Measurements from ENCODE around the gene PEAK1. TPM values are rescaled to one million over a fixed set of nuclear protein-coding genes. Genes with fewer than 3 reads are reported as not detected.
A peak's percentile ranks its signal among the peaks of the same experiment; 100 is the strongest.

PEAK1 gene
- polyA plus RNA-seq, 1 experiment: 52.1 TPM

DNA sequence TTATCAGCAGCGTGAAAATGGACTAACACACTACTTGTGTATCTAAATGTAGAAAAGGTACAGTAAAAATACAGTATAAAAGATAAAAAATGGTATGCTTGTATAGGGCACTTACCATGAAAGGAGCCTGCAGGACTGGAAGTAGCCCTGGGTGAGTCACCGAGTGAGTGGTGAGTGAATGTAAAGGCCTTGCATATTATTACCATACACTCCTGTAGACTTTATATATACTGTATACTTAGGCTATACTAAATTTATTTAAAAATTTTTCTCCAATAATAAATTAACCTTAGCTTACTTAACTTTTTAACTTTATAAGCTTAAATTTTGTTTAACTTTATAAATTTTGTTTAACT is 281.8 kb downstream of the PEAK1 start:
- no peaks in the 10 kb centered on the region for H3K27me3 ChIP-seq (ENCODE audit: control insufficient read depth, insufficient read depth, low read length)
- no peak overlapping the region for H3K4me3 ChIP-seq (ENCODE audit: low read depth, low read length)
- H3K27ac ChIP-seq (ENCODE audit: low read depth, low read length): no peak overlapping the region
- ChIA-PET CTCF (interaction anchor here (1.0 kb wide), 1 partner anchor 405 kb away, joined by 3 read pairs; no protein-coding TSS in a partner anchor), POLR2A (no interaction called here)
- TF ChIP-seq, protein P1, sequence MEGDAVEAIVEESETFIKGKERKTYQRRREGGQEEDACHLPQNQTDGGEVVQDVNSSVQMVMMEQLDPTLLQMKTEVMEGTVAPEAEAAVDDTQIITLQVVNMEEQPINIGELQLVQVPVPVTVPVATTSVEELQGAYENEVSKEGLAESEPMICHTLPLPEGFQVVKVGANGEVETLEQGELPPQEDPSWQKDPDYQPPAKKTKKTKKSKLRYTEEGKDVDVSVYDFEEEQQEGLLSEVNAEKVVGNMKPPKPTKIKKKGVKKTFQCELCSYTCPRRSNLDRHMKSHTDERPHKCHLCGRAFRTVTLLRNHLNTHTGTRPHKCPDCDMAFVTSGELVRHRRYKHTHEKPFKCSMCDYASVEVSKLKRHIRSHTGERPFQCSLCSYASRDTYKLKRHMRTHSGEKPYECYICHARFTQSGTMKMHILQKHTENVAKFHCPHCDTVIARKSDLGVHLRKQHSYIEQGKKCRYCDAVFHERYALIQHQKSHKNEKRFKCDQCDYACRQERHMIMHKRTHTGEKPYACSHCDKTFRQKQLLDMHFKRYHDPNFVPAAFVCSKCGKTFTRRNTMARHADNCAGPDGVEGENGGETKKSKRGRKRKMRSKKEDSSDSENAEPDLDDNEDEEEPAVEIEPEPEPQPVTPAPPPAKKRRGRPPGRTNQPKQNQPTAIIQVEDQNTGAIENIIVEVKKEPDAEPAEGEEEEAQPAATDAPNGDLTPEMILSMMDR (IDR thresholded peaks at IDR 0.05; ENCODE audit: low read depth, low read length): no peak
- peak; percentile 15 for DNase-seq (ENCODE audit: low read depth, low spot score)
- H3K9me3 ChIP-seq (ENCODE audit: control insufficient read depth, insufficient read depth, low read length): peaks cover 8% of the 10 kb centered on the region; the same call in 1 of the 2 replicates

DNA sequence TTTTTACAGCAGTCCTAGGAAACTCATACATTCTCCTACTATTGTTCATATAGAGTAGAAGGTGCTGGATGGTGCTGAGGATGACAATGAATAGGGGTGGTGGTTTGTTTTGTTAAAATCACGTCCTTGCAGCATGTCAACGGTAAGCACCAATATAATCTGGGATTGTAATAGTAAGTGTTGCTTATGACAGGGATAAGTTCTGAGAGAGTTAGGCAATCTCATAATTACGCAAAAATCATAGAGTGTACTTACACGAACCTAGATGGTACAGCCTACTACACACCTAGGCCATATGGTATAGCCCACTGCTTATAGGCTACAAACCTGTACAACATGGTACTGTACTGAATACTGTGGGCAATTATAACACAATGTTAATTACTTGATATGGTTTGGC is 284.7 kb downstream of the PEAK1 start:
- ChIA-PET CTCF (no interaction called here), POLR2A (no interaction called here)
- no peak for DNase-seq (ENCODE audit: low read depth, low spot score)
- no peaks in the 10 kb centered on the region for H3K27me3 ChIP-seq (ENCODE audit: control insufficient read depth, insufficient read depth, low read length)
- H3K9me3 ChIP-seq (ENCODE audit: control insufficient read depth, insufficient read depth, low read length): peaks cover 4% of the 10 kb centered on the region; the same call in 1 of the 2 replicates
- TF ChIP-seq, protein P1 (IDR thresholded peaks at IDR 0.05; ENCODE audit: low read depth, low read length): no peak
- no peak overlapping the region for H3K4me3 ChIP-seq (ENCODE audit: low read depth, low read length)
- H3K27ac ChIP-seq (ENCODE audit: low read depth, low read length): no peak overlapping the region

DNA sequence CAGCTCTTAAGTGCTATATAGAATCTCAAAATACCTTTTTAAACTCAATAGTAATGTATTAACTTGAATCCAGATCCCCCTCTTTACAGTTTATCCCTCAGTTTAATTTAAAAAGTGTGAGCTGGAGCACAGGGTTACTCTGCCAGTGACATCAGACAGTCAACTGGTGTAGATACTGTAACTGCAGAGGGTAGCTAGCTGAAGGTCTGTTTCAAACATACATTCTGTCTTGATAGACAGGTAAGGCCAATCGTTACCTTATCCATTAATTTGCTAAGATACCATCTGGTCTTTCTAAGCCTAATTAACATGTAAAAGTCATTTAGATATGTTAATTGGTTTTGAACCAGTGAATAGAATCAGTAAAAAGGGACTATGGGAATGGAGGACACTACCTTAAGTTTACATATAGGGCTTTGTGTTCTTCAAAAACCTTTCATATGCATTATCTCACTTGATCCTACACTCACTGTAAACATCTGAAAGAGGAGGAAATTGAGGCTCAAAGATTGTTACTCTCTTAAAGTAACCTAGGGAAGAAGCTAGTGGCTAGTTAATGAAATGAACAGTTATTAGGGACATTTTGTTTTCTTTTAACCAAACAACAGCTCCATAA is 289.5 kb downstream of the PEAK1 start:
- POLR2A ChIA-PET: no interaction called here

DNA sequence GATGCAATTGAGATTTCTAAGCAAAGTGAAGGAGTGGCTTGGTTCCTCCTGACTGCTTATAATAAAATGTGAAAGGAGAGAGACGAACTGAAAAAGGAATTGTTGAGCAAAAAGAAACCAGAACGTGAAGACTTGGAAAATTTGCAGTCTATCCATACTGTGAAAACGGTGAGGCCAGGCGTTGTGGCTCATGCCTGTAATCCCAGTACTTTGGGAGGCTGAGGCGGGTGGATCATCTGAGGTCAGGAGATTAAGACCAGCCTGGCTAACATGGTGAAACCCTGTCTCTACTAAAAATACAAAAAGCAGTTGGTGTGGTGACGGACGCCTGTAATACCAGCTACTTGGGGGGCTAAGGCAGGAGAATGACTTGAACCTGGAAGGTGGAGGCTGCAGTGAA is 292.3 kb downstream of the PEAK1 start:
- CTCF ChIA-PET: interaction anchor here (4.3 kb wide), 1 partner anchor 415 kb away, joined by 35 read pairs; no protein-coding TSS in a partner anchor

More for the DNA sequence above, 289.5 kb downstream of the PEAK1 start:
- TF ChIP-seq, protein P1 (IDR thresholded peaks at IDR 0.05; ENCODE audit: low read depth, low read length): no peak
- DNase-seq (ENCODE audit: low read depth, low spot score): no peak
- Histone ChIP-seq H3K9me3 (ENCODE audit: control insufficient read depth, insufficient read depth, low read length) (no peaks in the 10 kb centered on the region), H3K27me3 (ENCODE audit: control insufficient read depth, insufficient read depth, low read length) (no peaks in the 10 kb centered on the region), H3K27ac (ENCODE audit: low read depth, low read length) (no peak overlapping the region), H3K4me3 (ENCODE audit: low read depth, low read length) (no peak overlapping the region)
- CTCF ChIA-PET: interaction anchor here (1.1 to 3.3 kb wide), 3 partner anchors 11 to 413 kb away, joined by 3 to 14 read pairs (median 7); no protein-coding TSS in a partner anchor

More for the DNA sequence above, 292.3 kb downstream of the PEAK1 start:
- no peak overlapping the region for H3K4me3 ChIP-seq (ENCODE audit: low read depth, low read length)
- DNase-seq (ENCODE audit: low read depth, low spot score): no peak
- TF ChIP-seq, protein P1 (IDR thresholded peaks at IDR 0.05; ENCODE audit: low read depth, low read length): no peak
- POLR2A ChIA-PET: no interaction called here
- H3K9me3 ChIP-seq (ENCODE audit: control insufficient read depth, insufficient read depth, low read length): no peaks in the 10 kb centered on the region
- no peak overlapping the region for H3K27ac ChIP-seq (ENCODE audit: low read depth, low read length)
- H3K27me3 ChIP-seq (ENCODE audit: control insufficient read depth, insufficient read depth, low read length): no peaks in the 10 kb centered on the region

All from AG04450 (cell line).